GM12891 (cell line): Measurements from ENCODE around the gene MOCS1.

ENCODE experiments used
- DNase-seq: peaks from one replicate; pipeline ENCODE4 v3.0.0; 2011; ENCODE audit warnings: low spot score; ENCODE audit not compliant: insufficient read length
- FAIRE-seq: peaks from 2 replicates; lab custom pipeline; 2011; peaks lifted over from hg19 to GRCh38; lab: Jason Lieb, UNC
- PAX5 ChIP-seq: IDR thresholded peaks from 2 replicates; pipeline ENCODE4 v1.6.1; 2011; ENCODE audit warnings: low read length, moderate library complexity, mild to moderate bottlenecking; ENCODE audit not compliant: insufficient read depth, severe bottlenecking
- POLR2A ChIP-seq: IDR thresholded peaks from 2 replicates; pipeline ENCODE4 v1.6.1; 2011; ENCODE audit warnings: low read depth, low read length, control low read depth
- POLR2AphosphoS5 ChIP-seq: IDR thresholded peaks from 2 replicates; pipeline ENCODE4 v1.6.1; 2011; ENCODE audit warnings: low read depth, low read length, control low read depth
- POU2F2 ChIP-seq: IDR thresholded peaks from 2 replicates; pipeline ENCODE4 v1.6.1; 2011; ENCODE audit warnings: low read depth, mild to moderate bottlenecking, control low read depth, low read length, moderate library complexity
- SPI1 ChIP-seq: IDR thresholded peaks from 2 replicates; pipeline ENCODE4 v1.6.1; 2011; ENCODE audit warnings: low read depth, low read length, control low read depth
- TAF1 ChIP-seq: IDR thresholded peaks from 2 replicates; pipeline ENCODE4 v1.6.1; 2011; ENCODE audit warnings: low read depth, low read length, control low read depth

The MOCS1 gene

DNA sequence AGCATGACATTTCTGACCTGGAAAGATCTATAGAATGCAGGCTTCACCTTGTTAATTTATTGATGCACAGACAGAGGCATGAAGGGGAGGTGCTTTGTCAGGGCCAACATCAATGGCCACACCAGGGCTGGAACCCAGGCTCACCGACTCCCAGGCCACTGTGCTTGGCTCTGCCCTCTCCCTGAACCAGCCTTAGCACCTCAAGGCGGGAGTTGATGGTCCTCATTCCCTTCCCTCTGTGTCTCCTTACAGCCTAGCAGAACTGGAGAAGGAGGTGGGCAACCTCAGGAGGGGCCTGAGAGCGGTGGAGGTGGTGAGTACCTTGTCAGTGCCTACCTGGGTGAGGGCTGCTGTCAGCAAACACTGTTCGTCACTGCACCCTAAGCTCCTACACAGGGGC lies 35.6 kb downstream of the MOCS1 start:
- TF ChIP-seq PAX5 (no peak), TAF1 (no peak), POLR2A (no peak), SPI1 (no peak), POU2F2 (no peak), POLR2AphosphoS5 (no peak)
- DNase-seq (no peak), FAIRE-seq (no peak)

DNA sequence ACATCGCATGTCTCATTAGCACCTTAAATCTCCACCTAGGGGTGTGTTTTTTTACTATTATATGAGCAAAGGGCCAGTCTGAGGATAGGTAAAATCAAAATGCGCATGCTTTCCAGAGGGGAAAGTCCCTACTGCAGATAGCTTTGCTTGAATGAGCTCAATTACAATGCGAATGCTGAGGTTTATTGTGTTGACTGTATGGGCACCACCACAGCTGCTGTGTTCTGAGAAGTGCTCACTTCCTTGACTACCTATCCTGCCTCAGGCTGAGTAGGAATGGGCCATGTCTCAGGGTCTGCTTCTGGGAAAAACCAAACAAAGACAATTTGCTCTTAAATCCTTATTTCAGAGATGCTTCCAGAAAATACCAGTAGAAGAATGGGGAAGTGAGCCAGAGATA lies 36.6 kb downstream of the MOCS1 start:
- no peak for FAIRE-seq
- 0 out of 2 replicates have a peak, but pooled peaks have one; percentile 9 for TF ChIP-seq SPI1
- TF ChIP-seq TAF1 = no peak
- DNase-seq = no peak

DNA sequence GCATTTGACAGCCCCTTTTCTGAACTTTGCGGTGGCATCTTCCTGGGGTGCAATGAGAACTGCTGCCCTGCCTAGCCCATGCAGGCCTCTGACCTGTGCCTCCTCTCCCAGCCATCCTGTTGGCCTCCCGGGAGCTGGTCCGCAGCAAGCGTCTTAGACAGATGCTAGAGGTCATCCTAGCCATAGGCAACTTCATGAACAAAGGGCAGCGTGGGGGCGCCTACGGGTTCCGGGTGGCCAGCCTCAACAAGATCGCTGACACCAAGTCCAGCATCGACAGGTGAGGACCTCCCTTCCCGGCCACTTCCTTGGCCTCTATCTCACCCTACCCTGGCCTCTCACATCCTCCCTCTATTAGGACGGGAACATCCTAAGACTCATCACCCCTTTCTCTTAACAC lies 37.6 kb downstream of the MOCS1 start:
- TF ChIP-seq TAF1 = no peak
- no peak for TF ChIP-seq POU2F2
- no peak for TF ChIP-seq POLR2AphosphoS5
- TF ChIP-seq SPI1 = no peak
- no peak for TF ChIP-seq POLR2A
- TF ChIP-seq PAX5 = no peak
- DNase-seq (no peak), FAIRE-seq (no peak)

DNA sequence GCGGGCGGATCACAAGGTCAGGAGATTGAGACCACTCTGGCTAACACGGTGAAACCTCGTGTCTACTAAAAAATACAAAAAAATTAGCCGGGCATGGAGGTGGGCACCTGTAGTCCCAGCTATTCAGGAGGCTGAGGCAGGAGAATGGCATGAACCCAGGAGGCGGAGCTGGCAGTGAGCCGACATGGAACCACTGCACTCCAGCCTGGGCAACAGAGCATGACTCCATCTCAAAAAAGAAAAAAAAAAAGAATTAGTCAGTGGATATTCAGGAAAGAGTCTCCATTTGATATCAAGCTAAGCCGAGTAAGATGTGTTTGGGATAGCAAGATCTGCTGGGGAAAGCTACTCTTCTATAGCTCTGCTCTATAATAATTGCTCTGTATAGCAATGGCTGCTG lies 41.0 kb downstream of the MOCS1 start:
- FAIRE-seq (no peak), DNase-seq (no peak)
- no peak for TF ChIP-seq PAX5
- no peak for TF ChIP-seq TAF1
- TF ChIP-seq SPI1 = no peak
- TF ChIP-seq POLR2AphosphoS5 = no peak
- TF ChIP-seq POU2F2 = no peak

DNA sequence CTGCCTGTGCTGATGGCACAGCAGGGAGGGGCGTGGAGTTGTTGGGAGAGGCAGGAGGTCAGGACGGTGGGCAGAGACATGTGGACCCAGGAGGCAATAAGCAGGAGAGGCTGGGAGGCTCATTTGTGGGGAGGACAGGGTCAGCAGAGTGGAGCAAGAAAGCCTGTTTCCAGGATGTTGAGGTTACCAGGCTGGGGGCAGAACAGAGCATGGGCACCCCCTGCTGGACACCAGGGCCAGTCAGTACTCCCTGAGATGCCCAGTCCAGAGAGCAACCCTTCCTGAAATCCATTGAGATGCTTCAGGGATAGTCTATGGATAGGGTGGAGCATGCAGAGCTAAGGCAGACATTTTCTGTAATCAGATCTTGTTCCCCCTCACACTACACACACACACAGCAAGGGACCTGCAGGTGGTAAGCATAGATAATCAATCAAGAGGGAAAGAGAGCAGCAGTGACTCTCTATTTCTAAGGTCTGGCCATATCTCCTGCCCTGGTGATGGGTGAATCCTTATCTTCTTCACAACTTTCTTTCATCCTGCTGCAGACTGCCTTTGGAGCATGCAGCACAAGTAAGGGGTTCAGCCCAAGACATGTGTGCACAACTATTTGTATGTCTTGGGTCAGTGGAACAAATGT lies 41.7 kb downstream of the MOCS1 start:
- no peak for FAIRE-seq
- peak; percentile 43 for DNase-seq
- TF ChIP-seq SPI1 (no peak), POU2F2 (no peak), TAF1 (no peak), POLR2AphosphoS5 (no peak), POLR2A (no peak), PAX5 (no peak)

DNA sequence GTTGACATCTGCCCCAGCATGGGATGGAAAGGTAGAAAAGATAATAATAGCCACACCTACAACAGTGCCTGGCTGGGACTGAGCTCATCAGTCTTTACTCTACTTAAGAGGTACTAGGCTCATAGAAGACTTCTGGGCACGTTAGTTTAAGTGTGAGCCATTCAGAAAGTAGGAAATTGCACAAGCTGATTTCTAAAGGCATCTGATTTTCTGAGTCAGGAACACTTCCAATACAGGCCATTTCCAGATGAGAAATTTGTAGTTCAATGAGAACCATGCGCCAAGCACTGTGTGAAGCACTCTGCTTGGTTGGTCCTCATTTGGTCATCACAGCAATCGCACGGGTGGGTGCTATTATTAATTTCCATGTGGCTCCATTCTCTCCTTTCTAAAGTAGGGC lies 42.3 kb downstream of the MOCS1 start:
- no peak for FAIRE-seq
- no peak for DNase-seq
- TF ChIP-seq POLR2A (no peak), POU2F2 (no peak), PAX5 (no peak), SPI1 (no peak), POLR2AphosphoS5 (no peak), TAF1 (no peak)

DNA sequence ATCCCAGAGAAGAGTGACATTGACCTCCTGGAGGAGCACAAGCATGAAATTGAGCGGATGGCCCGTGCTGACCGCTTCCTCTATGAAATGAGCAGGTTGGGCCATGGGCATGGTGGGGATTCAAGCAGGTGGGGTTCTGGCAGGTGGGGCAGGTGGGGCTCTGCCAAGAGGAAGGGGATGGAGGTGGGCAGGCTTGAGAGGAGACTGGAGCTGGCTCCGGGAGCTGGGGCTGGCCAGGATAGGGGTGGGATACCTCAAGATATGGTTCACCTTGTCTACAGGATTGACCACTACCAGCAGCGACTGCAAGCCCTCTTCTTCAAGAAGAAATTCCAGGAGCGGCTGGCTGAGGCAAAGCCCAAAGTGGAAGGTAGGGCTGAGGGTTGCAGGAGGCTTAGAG lies 42.9 kb downstream of the MOCS1 start:
- DNase-seq = no peak
- no peak for FAIRE-seq
- TF ChIP-seq SPI1 (no peak), POLR2AphosphoS5 (no peak), PAX5 (no peak), POU2F2 (no peak), TAF1 (no peak), POLR2A (no peak)

DNA sequence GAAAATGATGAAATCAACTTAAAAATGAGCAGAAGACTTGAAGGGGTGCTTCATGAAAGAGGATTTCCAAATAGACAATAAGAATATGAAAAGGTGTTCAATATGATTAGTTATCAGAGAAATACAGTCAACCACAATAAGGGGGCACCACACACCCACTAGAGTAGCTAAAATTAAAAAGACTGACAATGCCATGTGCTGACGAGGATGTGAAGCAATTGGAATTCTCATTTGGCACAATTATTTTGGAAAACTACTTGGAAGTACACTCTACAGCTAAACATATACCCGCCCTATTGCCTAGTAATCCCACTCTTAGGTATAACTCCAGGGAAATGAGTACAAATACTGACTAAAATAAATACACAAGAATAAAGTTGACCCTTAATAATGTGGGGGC lies 45.0 kb downstream of the MOCS1 start:
- no peak for DNase-seq
- TF ChIP-seq PAX5 = no peak
- TF ChIP-seq TAF1 = no peak
- no peak for TF ChIP-seq SPI1
- TF ChIP-seq POU2F2 = no peak
- TF ChIP-seq POLR2A = no peak
- no peak for TF ChIP-seq POLR2AphosphoS5
- FAIRE-seq = no peak

DNA sequence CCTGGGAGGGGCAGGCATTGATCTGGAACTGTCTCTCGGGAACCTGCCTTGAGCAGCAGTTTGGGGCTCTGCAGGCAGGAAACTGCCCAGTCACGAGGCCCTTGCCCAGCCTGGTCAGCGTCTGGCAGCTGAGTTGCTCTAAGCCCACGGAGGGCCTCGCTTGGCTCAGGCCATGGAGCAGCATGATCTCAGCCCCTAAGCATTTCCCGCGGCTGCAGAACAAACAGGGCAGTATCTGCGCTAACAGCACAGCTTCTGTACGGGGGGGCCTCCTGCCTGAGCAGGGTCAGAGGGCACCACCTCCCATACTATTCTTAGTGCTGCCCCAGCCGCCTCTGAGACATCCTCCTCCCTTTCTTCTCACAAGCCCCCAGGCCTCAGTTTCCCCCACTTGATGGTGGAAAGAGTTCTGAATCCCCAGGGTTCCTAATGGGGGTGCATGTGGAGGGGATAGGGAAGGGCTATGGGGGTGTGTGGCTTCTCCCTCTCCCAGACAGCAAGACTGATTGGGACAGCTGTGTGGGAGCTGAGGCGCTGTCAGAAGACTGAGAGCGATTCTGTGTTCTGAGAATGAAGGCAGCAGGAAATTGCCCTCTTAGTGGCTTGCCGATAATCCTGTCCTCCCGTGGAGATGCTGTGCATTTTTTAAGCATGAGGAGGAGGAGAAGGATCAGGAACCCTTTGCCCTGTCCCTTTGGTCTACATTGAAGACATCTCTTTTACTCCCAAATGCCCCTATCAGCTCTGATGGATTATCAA lies 46.4 kb downstream of the MOCS1 start:
- TF ChIP-seq TAF1 (no peak), PAX5 (no peak), POU2F2 (no peak), SPI1 (no peak), POLR2A (no peak), POLR2AphosphoS5 (no peak)
- FAIRE-seq (no peak), DNase-seq (no peak)

DNA sequence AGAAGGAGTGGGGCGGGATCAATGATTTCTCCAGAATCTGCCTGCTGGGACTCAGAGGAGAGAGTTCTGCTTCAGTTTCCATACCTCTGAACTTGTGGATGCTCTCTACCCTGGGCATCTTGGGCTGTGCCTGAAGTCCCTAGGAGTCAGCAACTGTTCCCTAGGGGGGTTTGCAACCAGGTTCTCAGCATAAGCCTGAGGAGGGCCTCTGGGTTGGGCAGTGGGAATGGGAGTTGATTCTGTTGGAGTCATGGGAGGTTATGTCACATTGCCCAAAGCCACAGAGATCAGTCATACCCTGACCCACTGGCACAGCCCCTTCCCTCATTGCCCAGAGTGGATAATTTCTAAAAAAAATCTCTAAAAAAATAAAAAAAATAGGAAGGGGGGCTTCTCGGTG lies 47.4 kb downstream of the MOCS1 start:
- DNase-seq (no peak), FAIRE-seq (no peak)
- TF ChIP-seq SPI1 (no peak), POU2F2 (no peak), POLR2A (no peak)

DNA sequence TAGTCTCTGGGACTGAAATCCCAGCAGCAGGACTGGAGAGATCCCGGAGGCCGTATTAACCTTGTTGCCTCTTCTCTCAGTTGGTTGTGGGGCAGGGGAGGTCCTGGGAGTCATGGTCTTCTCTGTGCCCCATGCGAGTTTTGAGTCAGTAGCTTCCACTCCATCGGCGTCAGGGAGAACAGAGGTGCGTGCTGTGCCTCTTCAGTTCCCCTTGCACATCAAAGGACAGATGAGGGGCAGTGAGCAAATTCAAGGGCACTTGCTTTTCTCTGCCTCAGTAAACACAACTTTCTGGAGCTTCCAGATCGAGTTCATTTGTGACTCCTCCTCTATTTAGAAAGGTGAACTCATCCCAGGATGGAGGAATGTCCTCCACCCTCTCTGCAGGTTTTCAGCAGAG lies 48.6 kb downstream of the MOCS1 start:
- no peak for TF ChIP-seq POLR2A
- no peak for TF ChIP-seq POLR2AphosphoS5
- no peak for TF ChIP-seq PAX5
- no peak for TF ChIP-seq TAF1
- TF ChIP-seq POU2F2 = no peak
- TF ChIP-seq SPI1 = no peak
- DNase-seq = no peak
- no peak for FAIRE-seq
